NCI-H146 (cell line): ENCODE results near the gene MGA.
A peak's percentile ranks its signal among the peaks of the same experiment; 100 is the strongest.
"Not testable (repeated sequence)": the region's sequence is repeated elsewhere in the genome, so short reads cannot be mapped to it uniquely, and the experiment has no call there.

Experiments
- DNase-seq: peaks from one replicate; lab custom pipeline; 2025; lab: John Stamatoyannopoulos, UW

The MGA gene

GRCh38 chr15:41714291-41714690 lies 54.1 kb downstream of the MGA start:
- DNase-seq, result no peak

- no peak for DNase-seq
Measured at GRCh38 chr15:41716864-41717263, 56.7 kb downstream of the MGA start.

GRCh38 chr15:41727143-41727542 lies 66.9 kb downstream of the MGA start:
- peak; percentile 0 for DNase-seq

- not testable (repeated sequence) for DNase-seq
Measured at GRCh38 chr15:41728061-41728460, 67.9 kb downstream of the MGA start.

- DNase-seq, result no peak
Measured at GRCh38 chr15:41730543-41730942, 70.3 kb downstream of the MGA start.

- no peak for DNase-seq
Measured at GRCh38 chr15:41732483-41732882, 72.3 kb downstream of the MGA start.

- DNase-seq, result no peak
Measured at GRCh38 chr15:41734079-41734478, 73.9 kb downstream of the MGA start.

GRCh38 chr15:41735046-41735445 lies 74.8 kb downstream of the MGA start:
- DNase-seq, result no peak

- DNase-seq, result not testable (repeated sequence)
Measured at GRCh38 chr15:41735492-41735891, 75.3 kb downstream of the MGA start.

- DNase-seq, result no peak
Measured at GRCh38 chr15:41746802-41747201, 86.6 kb downstream of the MGA start.

- DNase-seq, result no peak
Measured at GRCh38 chr15:41756198-41756597, 96.0 kb downstream of the MGA start.

GRCh38 chr15:41772720-41773331 lies 112.6 kb downstream of the MGA start:
- peak; percentile 41 for DNase-seq

GRCh38 chr15:41773332-41773728 lies 113.1 kb downstream of the MGA start:
- DNase-seq, result no peak

GRCh38 chr15:41773729-41774061 lies 113.5 kb downstream of the MGA start:
- peak; percentile 2 for DNase-seq

GRCh38 chr15:41774062-41774881 lies 114.1 kb downstream of the MGA start, which contains the start of gene MAPKBP1:
Gene MAPKBP1 (plus strand): TSS chr15:41774484. CDS start chr15:41775276, 792 bp downstream.
- peak; percentile 92 for DNase-seq

GRCh38 chr15:41774882-41775417 lies 114.7 kb downstream of the MGA start:
- no peak for DNase-seq

- DNase-seq, result no peak
Measured at GRCh38 chr15:41775651-41776050, 115.4 kb downstream of the MGA start.

- DNase-seq, result no peak
Measured at GRCh38 chr15:41777421-41777973, 117.3 kb downstream of the MGA start.

GRCh38 chr15:41778521-41778920 lies 118.3 kb downstream of the MGA start:
- no peak for DNase-seq

- DNase-seq, result no peak
Measured at GRCh38 chr15:41779662-41780157, 119.5 kb downstream of the MGA start.

- no peak for DNase-seq
Measured at GRCh38 chr15:41780266-41780665, 120.1 kb downstream of the MGA start.

- DNase-seq, result no peak
Measured at GRCh38 chr15:41780727-41781126, 120.5 kb downstream of the MGA start.
